Brain pericyte (primary cell): Measurements from ENCODE around the gene SCOC.
"Not testable (repeated sequence)": the region's sequence is repeated elsewhere in the genome, so short reads cannot be mapped to it uniquely, and the experiment has no call there.

ENCODE experiments used
- DNase-seq: peaks from one replicate; pipeline ENCODE4 v3.0.0-alpha.2; 2012; ENCODE audit warnings: low read depth, low spot score

Gene SCOC

DNA sequence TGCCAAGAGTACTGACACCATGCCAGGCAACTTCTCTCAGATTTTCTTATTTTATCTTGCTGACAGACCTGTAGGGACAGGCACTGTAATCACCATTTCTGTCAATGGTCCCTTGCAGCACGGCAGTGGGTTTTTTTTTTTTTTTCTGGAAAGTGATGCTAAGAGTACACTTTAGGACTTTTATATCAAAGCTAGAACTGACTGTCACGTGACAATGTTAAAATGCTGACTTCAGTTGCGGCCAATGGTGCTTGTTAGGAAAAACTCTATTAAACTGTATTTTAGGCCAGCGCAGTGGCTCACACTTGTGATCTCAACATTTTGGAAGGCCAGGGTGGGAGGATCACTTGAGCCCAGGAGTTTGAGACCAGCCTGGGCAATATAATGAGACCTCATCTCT, 12.3 kb upstream of the SCOC start:
- DNase-seq: no peak

DNA sequence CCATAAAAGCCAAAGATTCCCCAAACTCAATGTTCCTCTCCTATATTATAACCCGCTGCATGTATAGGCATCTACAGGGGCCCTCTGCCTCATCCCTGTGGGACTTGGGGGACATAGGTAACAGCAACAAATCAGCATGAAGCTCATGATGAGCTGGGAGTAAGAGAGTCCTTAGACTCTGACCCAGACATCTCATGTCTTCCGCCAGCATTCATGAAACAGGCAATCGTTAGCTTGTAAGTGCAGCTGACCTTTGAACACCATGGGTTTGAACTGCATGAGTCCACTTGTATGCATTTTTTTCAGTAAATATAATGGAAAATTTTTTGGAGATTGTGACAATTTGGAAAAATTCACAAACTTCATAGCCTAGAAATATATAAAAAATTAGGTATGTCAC, 10.4 kb upstream of the SCOC start:
- no peak for DNase-seq

DNA sequence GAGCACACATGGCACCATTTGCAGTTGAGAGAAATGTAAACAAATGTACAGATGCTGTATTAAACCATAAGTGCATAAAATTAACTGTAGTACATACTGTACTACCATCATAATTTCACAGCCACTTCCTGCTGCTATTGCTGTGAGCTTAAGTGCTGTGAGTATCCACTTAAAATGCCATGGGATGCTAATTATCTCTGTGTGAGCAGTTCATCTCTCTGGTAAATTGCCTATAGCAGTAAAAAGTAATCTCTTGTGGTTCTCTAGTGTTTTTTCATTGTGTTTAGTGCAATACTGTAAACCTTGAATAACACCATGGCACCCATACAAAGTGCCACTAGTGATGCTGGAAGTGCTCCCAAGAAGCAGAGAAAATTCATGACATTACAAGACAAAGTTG, 9.9 kb upstream of the SCOC start:
- DNase-seq: no peak

DNA sequence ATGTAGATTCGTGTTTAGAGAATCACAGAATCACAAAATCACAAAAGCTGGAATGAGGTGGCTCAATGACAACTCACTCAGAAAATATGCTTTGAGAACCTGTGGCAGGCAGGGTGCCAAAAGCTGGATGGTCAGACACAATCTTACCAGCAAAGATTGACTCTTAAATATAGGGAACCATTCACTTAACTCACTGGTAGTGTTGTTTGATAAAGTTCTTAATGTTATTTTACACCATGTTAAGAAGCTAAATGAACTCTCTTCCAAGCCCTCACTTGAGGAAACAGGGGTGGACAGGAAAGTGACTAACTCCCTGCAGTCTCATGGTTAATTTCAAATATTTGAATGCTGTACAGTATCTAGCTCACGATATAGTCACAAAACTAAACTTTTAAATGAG, 5.7 kb upstream of the SCOC start:
- no peak for DNase-seq

DNA sequence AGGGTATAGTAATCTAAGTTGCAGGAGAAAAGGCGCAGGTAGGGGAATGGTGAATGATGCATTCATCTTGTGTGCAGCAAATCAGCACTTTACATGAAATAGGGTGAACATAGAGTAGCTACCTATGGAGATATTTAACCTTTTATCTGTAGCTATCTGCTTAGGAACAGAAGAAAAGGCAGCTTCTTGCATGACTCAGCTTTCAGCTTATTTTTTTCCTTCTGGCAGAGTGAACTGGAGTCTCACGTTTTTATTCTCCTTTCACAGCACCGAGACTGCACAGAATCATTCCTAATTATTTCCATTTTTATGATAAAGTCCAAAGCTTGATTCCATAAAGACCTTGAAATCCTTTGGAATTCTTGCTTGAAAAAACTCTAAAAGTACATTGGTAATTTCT, 4.8 kb upstream of the SCOC start:
- no peak for DNase-seq

DNA sequence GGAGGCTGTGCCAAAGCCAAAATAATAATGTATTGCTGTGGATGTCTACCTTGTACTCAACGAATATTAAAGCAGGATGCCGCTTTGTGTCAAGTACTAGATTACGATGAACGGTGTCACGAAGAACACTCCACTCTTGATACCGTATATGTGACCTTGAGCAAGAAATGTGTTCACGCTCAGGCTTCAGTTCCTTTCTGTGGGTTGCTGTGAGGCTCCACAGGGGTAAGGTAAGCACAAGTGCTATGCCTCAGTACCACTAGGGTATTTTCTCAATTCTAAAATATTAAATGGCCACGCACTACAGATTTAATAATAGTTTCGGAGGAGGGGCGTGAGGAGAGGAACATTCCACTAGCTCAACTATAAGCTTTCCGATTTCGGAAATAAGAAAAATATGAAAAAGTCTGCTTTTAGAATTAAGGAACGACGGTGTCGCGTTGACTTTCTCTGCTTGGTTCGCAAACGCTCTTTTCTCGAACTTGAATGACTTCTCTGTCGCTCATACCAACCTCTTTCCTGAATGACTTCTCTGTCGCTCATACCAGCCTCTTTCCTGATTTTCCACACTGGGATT, 607 bp upstream of the SCOC start:
- DNase-seq: no peak

DNA sequence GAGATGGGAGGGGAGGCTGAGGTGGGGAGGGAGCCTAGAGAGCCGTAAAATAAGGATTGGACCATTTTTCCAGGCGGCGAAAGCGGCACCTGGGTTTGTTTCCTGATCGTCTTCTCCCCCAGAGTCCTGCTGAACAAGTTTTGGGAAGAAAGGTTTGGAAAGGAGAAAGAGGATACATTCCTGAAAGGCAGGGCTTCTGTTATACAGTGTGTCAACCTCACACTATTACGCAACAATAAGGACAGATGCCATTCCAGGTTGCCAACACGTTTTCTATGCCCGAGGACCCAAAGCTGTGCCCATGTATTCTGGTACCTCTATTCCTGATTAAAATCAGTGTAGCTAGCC, 658 bp downstream of the SCOC start:
- DNase-seq: no peak

DNA sequence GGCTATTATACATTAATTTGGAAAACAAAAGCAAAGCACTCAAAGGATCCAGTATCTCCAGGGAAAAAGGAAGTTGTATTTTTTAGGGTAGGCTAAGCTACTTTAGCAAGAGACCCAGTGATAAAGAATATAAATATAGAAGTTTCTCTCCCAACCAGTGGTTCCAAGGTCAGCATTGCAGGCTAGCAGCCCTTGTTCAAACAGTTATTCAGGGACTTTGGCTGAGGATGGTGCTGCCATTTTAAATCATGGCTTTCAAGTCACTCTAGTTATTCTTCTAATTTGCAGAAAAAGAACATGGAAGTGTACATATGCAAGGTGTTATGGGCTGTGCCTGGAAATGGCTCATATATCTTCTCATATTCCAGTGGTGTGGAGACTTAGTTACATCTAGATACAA, 9.3 kb downstream of the SCOC start:
- DNase-seq: no peak

DNA sequence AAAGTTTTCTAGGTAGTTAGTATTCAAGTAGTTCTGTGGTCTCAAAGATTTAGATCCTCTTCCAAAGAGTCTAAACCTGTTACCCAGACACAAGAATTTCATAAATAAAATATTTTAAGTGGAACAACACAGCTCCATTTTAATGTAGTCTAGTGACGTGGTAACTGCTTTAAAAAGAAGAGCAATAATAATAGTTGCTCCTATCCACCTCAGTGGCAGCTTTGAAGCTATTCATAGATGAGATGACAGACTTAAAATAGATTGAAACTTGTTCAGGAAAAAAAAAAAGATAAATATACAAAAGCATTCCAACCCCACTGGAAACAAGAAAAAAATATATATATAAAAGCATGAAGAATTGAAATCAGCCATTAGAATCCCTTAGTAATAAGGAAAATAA, 14.6 kb downstream of the SCOC start:
- DNase-seq: no peak

DNA sequence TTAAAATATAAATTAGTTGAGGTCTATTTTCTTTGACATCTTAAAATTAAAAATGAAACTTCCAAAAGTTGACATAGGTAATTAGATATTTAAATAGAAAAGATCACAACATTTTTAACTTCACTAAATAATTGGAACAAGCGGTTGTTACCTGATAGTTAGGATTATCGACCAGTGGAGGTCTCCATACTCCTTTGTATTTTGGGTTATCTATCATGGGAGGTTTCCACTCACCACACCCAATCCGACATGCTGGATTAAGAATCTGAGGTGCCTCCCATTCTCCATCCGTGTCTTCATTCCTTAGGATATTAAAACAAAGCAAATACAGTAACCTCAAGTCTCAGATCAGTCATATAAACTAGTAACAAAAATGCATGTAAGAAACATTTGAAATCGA, 22.2 kb downstream of the SCOC start:
- DNase-seq: no peak

DNA sequence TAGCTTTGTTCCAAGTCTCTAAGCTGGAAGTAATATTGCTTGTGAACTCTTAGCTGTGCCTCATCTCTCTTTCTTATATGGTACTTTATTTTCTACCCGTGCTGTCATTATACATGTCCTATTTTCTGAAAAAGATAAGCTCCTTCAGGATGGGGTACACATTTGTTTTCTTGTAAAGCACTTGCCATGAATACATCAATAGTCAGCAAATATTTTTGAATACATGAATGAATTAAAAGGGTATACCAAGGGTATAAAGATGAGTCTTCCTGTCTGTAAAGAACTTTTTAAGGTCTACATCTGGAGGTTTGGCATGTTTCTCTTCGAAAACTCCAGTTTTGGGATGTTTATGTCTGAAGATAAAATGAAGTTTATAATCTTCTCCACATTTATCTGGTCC, 26.7 kb downstream of the SCOC start:
- no peak for DNase-seq

DNA sequence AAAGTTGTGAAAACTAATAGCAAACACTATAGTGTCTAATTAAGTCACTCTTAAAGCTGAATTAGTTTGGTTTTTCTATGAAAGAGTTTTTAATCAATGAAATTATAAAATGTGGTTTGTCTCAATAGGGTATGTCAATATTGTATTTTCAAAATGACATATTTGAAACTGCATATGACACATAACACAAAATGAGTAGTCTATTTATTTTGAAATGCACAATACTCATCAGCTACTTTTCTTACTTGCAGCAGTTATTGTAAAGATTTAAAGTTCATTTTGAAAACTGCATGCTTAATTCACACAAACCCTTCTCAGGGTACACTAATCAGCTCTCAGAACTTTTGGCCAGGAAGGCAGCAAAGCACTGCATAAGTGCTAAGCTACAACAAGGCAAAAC, 32.8 kb downstream of the SCOC start:
- DNase-seq: no peak

DNA sequence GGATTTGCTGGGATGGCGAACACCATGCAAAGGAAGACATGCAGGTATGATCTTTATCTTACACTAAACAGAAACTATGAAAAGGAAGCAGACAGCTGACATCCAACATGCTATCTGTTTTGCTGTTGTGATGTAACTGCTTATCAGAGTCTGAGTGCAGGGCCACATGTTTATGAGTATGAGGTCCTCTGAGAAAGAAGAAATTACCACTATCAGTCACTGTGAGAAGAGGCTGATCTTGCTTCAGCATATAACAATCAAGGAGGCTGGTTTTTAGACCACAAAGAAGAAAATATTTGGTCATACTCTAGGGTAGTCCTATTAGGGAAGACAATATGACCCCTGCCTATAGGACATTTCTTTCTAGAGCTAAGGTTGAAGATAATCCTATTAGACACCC, 35.5 kb downstream of the SCOC start:
- no peak for DNase-seq

DNA sequence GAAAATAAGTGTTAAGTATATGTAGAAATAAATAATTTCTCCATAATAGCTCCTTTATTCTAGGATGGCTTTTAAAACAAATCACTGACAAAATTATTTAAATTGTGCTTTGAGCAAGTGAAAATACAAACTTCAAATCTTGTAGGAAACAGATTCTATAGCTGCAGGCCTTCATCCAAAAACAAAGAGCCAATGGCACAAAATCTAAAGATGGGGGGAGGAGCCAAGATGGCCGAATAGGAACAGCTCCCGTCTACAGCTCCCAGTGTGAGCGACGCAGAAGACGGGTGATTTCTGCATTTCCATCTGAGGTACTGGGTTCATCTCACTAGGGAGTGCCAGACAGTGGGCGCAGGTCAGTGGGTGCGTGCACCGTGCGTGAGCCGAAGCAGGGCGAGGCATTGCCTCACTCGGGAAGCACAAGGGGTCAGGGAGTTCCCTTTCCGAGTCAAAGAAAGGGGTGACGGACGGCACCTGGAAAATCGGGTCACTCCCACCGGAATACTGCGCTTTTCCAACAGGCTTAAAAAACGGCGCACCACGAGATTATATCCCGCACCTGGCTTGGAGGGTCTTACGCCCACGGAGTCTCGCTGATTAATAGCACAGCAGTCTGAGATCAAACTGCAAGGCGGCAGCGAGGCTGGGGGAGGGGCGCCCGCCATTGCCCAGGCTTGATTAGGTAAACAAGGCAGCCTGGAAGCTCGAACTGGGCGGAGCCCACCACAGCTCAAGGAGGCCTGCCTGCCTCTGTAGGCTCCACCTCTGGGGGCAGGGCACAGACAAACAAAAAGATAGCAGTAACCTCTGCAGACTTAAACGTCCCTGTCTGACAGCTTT, 39.9 kb downstream of the SCOC start:
- DNase-seq: not testable (repeated sequence)

DNA sequence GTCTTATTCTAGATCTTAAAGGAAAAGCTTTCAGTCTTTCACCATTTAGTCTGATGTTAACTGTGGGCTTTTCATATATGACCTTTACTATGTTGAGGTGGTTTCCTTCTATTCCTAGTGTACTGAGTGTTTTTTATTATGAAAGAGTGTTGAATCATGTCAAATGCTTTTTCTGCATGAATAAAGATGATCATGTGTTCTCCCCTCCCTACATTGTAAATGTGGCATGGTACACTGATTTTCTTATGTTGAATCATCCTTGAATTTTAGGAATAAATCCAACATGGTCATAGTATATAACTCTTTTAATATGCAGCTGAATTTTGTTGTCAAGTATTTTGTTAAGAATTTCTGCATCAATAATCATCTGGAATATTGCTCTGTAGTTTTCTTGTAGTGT, 49.7 kb downstream of the SCOC start:
- DNase-seq: no peak

DNA sequence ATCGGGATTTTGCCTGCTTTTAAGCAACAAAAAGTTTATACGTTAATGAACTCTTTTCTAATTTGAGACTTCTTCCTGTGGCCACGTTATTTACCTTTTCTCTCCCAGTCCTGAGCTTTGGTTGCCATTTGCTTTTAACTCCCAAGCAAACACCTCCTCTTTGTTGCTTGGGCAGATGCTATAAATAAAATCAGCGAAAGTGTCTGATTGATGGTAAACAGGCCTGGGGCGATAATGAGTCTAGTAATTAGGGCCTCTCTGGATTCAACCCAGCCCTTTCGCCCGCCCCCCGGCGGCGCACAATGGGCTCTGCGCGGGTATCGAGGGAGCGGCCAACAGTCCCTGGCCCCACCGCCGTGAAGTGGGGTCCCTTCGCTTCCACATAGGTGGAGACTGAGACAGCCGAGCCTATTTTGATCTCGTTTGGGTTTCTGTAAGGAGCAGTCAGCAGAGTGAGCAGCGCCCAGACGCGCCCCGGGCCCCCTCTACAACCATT, 53.2 kb downstream of the SCOC start:
- no peak for DNase-seq

DNA sequence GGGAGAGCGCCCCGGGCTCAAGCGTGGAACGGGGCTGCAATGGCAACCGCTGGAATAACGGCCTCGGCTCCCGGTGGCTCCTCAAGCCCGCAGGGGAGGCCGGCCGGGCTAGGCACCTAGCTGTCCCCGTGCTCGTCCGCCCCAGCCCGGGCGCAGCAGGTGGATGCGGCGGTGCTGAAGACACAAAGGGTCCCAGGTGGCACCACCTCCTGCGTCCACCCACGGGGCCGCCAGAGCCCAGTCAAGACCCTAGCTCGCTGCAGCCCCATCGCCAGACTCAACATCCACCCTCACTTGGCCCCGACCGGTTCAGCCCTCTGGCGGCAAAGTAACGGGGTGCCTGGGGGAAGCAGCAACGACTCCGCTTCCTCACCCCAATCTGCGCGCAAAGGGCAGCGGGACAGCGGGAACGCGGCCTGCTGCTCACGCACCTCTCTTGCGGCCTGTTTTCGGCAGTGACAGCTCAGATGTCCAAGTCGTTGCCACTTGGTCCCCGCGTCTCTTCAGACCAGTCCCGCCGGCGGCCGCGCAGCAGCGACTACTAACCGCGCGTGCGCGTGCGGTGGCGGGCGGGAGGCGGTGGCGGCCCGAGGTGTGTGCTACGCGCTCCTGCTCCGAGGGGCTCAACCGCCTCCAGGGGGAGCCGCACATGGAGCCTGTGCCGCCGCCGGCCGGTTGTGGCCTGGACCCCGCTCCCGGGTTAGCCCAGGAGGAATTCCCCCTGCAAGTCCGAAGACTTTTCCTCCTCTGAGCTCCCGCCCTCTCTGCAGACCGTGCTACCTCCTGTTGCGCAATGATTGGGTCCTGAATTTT, 53.9 kb downstream of the SCOC start, which contains the start of gene CLGN:
CLGN (minus strand) TSS at position 543 of the 813 bp plus-strand sequence. CDS start 14,570 bp downstream, outside the sequence.
- peak; percentile 18 for DNase-seq

DNA sequence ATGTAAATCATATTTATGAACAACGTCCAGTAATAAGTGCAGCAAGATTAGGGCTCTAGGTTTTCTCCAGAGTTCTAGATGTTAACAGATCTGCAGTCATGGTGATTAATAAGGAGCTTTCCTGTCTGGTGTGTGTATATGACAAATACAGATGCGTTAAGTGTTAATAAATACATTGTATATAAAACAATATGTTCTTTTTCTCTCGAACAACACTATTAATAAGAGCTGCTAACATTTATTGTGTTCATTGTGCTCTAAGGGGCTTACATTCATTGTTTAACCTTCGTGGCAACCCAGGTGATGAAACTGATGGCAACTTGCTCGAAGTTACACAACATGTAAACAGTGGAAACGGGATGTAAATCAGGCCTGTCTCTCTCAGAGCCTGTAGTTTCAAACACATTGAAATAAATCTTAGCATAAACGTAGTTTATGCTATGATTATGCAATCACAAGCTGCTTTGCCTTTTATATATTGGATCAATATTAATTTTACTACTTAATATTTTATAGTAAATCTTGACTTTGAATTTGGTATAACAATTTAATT, 54.5 kb downstream of the SCOC start:
- no peak for DNase-seq
